HPDE6-E6E7 (cell line): ENCODE results near the gene VRK1.

Experiments used
- DNase-seq: peaks from one replicate; pipeline ENCODE4 v3.0.0; 2011; ENCODE audit warnings: missing footprints; ENCODE audit errors: extremely low spot score

The VRK1 gene

DNA sequence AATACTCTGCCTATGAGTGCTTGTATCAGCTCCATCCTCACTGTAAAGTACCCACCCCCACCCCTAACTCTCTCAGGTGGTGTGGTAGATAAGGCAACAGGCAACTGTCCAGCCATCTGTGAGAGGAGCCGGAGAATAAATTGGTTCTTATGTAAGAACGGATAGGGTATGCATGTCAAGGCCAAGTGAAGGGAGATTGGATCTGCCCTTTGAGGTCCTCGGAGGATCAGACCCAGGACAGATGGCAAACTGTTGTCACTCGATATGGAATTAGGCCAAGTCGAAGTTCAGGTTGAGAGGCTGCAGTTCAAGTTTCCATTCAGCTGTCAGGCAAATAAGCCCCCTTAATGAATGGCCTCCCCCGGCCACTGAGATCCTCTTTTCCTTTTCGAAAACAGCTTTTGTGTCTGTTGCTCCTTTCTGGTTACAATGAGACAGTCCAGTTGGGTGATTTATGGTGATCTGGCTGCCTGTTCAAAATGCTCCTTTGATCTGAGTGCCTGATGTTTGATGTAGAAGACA, 120.3 kb downstream of the VRK1 start:
- no peak for DNase-seq

DNA sequence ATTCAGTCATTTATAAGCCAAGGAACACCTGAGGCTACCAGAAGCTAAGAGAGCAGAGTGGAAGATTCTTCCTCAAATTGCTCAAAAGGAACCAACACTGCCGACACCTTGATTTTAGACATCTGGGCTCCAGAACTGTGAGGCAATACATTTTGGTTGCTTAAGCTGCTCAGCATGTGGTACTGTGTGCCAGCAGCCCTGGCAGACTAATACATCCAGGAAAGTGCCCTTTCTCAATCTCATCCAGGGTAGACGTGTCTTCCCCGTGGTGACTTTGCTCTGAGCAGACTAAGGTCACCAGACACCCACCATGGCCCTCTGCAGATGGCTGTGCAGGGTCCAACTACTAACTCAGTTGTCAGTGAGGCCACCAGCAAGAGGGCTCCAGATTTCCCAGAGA, 122.8 kb downstream of the VRK1 start:
- DNase-seq: no peak

DNA sequence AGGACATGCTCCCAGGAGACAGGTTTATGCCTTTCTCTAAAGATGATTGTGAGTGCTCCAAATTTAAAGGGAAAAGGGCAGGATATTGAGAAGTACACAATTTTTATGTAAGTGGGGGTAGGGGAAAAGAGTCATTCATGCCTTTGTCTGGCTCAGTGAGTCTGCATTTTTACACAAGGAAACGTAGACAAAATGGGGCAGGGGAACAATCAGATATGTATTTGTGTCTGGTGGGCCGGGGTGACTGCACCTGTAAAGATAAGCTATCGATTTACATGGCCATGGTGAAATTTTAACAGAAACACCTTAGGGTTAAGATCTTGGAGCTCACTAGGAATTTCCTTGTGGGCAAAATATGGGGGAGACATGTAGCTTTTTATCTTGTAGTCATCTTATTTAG, 123.6 kb downstream of the VRK1 start:
- no peak for DNase-seq

DNA sequence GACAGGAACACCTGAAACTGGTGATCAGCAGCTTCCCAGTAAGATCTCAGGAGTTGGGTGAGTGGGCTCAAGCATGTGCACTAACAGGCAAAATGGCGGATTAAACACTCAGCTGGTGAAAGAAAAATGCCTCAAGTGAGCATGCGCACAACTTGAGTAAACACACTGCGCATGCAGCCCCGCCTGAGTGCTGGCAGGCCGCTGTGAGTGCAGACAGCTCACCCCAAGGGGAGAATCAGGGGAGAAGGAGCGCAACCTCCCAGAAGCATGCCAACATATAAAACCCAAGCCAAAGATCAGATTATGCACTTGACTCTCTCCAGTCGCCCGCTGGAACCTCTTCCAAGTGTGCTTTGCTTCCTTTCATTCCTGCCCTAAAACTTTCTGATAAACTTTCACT, 125.8 kb downstream of the VRK1 start:
- DNase-seq: no peak

DNA sequence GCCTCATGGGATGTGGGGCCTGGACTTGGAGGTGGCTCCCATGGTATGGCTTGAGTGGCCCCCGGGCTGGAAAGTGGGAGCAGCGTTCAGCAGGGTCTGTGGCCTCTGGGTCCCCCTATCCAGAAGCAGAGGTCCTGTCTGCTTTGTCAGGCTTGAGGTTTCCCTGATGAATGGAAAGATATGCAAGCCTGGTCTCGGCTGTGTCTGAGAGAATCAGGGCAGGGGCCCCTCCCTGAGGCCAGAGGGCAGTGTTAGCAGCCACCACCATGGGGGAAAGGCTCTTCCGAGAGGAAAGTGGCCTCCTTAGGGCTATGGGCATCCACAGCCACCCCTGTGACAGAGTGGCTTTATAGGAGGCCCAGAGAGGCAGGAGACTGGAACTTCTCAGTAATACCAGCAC, 128.2 kb downstream of the VRK1 start:
- no peak for DNase-seq

DNA sequence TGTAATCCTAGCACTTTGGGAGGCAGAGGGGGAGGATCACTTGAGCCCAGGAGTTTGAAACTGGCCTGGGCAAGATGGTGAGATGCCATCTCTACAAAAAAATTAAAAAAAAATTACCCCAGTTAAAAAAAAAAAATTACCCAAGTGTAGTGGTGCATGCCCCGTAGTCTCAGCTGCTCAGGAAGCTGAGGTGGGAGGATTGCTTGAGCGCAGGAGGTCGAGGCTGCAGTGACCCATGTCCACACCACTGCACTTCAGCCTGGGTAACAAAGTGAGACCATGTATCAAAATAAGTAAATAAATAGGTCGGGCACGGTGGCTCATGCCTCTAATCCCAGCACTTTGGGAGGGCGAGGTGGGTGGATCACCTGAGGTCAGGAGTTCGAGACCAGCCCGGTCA, 128.8 kb downstream of the VRK1 start:
- DNase-seq: no peak

DNA sequence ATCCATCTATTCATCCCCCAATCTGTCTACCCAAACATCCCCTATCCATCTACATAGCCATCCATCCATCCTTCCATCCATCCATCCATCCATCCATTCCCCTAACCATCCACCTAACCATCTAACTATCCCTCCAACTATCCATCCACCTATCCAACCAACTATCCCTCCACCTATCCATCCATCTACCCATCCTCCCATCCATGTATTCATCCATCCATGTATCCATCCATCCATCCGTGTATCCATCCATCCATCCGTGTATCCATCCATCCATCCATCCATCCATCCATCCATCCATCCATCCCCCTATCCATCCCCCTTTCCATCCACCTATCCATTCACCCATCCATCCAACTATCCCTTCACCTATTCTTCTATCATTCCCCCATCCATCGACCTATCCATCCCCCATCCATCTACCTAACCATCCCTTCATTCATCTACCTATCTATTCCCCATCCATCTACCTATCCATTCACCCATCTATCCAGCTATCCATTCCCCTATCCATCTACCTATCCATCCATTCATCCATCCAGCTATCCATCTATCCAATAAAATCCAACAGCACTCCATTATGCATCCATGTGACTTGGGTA, 131.7 kb downstream of the VRK1 start:
- no peak for DNase-seq

DNA sequence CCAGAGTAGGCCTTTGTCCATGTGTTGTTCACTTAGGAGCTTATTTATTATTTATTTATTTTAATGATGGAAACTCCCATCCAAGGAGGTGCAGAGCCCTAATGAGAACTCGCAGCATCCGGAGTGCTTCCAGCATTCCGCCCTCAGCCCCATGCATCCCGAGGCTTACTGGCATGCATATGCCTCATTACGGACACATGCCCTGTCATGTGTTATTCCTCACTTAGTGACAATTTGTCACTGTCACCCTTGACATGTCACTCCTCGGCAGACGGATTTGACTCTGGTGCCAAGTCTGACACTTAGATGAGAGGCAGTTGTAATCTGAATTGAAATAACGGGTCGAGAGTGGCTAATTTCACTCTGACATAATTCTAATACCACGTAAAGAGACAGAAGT, 132.8 kb downstream of the VRK1 start:
- no peak for DNase-seq

DNA sequence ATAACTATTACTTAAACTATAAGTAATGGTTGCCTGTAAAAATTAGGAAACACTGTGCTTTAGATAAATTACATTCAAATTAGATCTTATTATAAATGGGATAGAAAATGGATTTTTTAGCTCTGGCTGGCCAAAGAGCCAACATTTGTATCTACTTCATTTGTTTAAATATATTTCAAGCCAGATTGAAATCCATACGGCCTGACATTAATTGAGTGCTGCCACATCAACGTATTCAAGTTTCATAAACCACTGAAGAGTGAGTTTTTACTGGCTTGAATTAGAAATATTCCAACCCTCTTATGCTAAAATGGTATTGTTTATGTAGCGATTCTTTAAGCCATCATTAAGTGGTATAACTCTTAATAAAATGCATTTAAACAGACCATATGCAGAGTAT, 133.3 kb downstream of the VRK1 start:
- DNase-seq: no peak
